GM13977 (cell line): ENCODE measurements around the gene CYP4F8.
"Not testable (repeated sequence)": the region's sequence is repeated elsewhere in the genome, so short reads cannot be mapped to it uniquely, and the experiment has no call there.

ENCODE experiments used
- DNase-seq: peaks from one replicate; pipeline ENCODE4 v3.0.0; 2012; ENCODE audit warnings: low spot score
- in situ Hi-C: fragments of 300-500 bp; cut with MboI; formaldehyde crosslinking; loops from one replicate; pipeline ENCODE4 v1.12.0; 2022; ENCODE audit warnings: low sequenced_read_pairs, low pct_unique_long_range_greater_than_20kb, mixed read lengths, inconsistent platforms; ENCODE audit not compliant: unreplicated experiment
- TF ChIP-seq, protein P1 (sequence below): IDR thresholded peaks from 2 replicates; pipeline ENCODE4 v1.5.1; 2012; ENCODE audit warnings: mild to moderate bottlenecking, control low read depth; ENCODE audit not compliant: insufficient read depth; ENCODE audit errors: extremely low read depth, missing control alignments

CYP4F8 gene

DNA sequence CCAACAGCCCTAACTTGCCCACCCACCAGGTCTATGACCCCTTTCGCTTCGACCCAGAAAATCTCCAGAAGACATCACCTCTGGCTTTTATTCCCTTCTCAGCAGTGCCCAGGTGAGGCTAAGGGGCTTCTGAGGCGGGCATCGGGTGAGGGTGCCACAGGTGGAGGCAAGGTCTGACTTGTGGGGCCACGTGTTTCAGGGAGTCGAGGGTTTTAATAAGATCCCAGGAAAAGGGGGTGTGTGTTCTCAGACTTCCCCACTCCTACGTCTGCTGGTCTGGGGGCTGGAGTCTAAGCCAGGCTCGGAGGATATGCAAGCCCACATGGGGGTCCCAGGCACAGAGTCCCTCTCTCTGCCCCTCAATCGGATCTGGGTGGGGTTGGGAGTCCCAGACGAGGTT is 30.9 kb upstream of the CYP4F8 start:
- no peak for DNase-seq
- TF ChIP-seq, protein P1, sequence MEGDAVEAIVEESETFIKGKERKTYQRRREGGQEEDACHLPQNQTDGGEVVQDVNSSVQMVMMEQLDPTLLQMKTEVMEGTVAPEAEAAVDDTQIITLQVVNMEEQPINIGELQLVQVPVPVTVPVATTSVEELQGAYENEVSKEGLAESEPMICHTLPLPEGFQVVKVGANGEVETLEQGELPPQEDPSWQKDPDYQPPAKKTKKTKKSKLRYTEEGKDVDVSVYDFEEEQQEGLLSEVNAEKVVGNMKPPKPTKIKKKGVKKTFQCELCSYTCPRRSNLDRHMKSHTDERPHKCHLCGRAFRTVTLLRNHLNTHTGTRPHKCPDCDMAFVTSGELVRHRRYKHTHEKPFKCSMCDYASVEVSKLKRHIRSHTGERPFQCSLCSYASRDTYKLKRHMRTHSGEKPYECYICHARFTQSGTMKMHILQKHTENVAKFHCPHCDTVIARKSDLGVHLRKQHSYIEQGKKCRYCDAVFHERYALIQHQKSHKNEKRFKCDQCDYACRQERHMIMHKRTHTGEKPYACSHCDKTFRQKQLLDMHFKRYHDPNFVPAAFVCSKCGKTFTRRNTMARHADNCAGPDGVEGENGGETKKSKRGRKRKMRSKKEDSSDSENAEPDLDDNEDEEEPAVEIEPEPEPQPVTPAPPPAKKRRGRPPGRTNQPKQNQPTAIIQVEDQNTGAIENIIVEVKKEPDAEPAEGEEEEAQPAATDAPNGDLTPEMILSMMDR: no peak
- in situ Hi-C loops: no loop called here

DNA sequence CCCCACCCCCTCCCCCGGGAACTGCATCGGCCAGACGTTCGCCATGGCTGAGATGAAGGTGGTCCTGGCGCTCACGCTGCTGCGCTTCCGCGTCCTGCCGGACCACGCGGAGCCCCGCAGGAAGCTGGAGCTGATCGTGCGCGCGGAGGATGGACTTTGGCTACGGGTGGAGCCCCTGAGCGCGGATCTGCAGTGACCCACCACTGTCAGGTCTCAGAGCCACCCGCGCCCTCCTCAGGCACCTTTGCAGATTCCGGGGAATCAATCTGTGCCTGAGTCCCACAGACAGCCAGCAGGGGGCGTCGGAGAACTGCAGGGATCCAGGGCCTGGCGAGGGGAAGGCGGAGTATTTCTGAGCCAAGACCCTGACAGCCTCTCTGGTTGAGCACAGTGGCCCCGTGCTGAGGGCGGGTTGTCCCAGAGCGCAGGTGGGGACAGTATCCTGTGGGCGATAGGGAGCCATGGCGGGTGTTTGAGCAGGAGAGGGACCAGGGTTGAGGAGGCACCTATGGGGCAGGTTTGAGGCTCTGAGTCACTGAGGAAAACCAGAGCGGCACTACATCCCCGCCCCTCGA is 30.4 kb upstream of the CYP4F8 start:
- TF ChIP-seq, protein P1: peak; percentile 99
- peak; percentile 84 for DNase-seq
- in situ Hi-C loops: no loop called here

DNA sequence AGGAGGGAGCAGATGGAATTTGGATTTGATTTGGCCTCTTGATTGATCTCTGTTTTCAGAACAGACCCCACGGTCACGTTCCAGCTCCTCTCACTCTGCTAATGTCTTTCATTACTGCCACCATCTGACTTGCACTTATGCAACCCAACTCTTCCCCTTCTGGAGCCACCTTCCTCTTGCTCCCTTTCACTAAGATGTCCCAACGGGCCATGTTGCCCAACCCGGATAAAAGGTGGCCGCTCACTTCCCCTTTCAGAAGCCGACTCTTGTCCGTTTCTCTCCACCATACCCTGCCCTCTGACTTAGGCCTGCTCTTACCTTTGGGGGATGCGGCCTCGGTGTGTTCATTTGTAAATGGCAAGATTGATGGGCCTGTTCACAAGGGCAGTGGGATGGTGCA is 27.4 kb upstream of the CYP4F8 start:
- no peak for DNase-seq
- TF ChIP-seq, protein P1: no peak
- in situ Hi-C loops: no loop called here

DNA sequence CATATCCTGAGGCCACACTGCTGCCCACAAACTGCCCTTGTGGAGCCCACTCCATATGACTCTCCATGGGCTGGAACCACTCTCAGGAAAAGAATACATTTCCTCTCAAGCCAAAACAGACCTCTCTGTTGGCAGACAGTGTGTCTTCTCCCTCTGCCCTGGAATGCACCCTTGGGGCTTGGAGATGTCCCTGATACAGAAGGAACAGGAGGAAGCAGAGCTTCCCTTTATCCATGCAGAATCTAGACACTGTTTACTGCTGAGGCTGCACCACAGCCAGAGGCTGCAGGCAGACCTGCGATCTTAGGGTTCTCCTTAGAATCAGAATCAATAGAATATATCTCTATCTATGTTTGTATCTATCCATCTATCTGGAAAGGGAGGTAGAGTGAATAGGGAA is 26.8 kb upstream of the CYP4F8 start:
- TF ChIP-seq, protein P1: no peak
- DNase-seq: no peak
- in situ Hi-C loops: no loop called here

DNA sequence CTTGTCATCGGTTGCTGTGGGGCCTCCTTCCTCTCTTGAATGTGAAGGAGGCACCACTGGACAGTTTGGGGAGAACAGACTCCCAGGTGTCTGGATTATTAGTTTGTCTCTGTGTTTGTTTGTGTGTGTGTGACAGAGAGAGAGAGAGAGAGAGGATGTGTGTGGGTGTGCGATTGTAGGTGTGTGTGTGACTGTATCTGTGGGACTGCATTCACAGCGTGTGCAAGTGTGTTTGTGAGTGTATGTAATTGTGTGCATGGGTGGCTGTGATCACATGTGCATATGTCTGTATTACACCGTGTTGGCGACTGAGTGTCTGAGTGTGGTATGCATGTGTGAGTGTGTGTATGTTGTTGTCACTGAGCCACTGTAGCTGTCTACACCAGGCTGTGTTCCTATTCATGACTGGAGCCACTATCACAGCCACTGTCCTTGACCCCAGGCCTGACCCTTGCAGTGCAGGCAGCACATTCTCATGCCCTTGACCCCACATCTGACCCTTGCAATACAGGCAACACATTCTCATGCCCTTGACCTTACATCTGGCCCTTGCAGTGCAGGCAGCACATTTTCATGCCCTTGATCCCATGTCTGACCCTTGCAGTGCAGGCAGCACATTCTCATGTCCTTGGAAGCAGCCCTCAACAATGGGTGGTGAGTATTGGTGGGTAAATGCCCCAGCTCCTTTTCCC is 25.1 kb upstream of the CYP4F8 start:
- TF ChIP-seq, protein P1: no peak
- no peak for DNase-seq
- in situ Hi-C loops: no loop called here

DNA sequence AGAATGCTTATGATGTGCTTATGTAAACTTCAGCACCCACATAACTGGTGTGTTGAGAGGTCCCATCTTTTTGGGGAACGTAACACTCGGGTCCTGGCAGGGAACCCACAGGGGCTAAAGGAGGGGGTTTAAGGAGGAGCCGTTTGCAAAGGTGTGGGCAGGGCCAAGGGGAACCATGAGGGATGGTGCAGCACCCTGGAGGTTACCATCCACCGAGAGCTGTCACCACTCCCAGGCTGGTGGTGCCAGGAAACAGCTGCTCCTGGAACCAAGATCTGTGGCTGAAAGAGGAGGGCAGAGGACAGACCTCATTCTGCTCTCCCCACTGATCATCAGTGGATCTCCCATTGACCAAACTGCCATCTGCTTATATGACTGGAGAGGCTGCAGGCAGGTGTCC is 23.2 kb upstream of the CYP4F8 start:
- TF ChIP-seq, protein P1: no peak
- DNase-seq: no peak
- in situ Hi-C loops: no loop called here

DNA sequence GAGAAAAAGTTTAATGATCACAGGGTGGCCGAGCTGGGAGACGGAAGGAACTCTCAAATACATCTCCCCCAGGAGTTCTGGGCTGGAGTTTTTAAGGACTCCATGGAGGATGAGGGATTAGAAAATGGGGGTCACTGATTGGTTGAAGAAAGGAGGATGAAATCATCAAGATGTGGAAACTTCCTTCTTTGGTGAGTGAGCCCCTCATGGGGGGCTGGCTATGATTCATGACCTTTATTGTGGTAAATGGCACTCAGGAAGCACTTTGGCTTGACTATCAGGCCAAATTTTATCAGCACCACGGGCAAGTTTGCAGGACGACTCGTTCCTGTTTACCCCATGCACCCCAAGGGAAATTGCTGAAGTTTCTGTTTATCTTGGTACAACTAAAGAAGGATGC is 22.5 kb upstream of the CYP4F8 start:
- DNase-seq, in situ Hi-C loops: not testable (repeated sequence)

DNA sequence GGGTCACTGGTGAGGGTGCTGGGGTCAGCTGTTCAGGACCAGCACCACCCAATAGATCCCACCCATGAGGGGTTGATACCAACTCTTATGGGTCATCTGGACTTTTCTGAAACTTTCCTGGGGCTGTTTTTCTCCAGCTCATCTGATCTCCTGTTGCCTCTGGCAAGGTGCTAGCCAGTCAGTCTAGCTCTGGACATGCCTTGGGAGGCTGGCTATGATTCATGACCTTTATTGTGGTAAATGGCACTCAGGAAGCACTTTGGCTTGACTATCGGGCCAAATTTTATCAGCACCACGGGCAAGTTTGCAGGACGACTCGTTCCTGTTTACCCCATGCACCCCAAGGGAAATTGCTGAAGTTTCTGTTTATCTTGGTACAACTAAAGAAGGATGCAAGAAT is 21.3 kb upstream of the CYP4F8 start:
- DNase-seq, in situ Hi-C loops: not testable (repeated sequence)
